COLO668 (cell line): ENCODE data around the gene TSEN2.
A peak's percentile ranks its signal among the peaks of the same experiment; 100 is the strongest.

Experiments
- DNase-seq: peaks from one replicate; lab custom pipeline; 2025; ENCODE audit not compliant: unreplicated experiment; lab: John Stamatoyannopoulos, UW

The TSEN2 gene

GRCh38 chr3:12545473-12545791, 61.2 kb downstream of the TSEN2 start, which contains the start of gene MKRN2OS:
MKRN2OS (minus strand) TSS chr3:12545499; CDS start chr3:12545464, 35 bp downstream.
- peak; percentile 60 for DNase-seq

- no peak for DNase-seq
Measured at GRCh38 chr3:12549971-12550760, 65.9 kb downstream of the TSEN2 start.

GRCh38 chr3:12553921-12554391, 69.7 kb downstream of the TSEN2 start:
- DNase-seq: peak; percentile 28

- DNase-seq: no peak
Measured at GRCh38 chr3:12556314-12556689, 72.0 kb downstream of the TSEN2 start.

- peak; percentile 86 for DNase-seq
Measured at GRCh38 chr3:12556690-12557472, 72.6 kb downstream of the TSEN2 start, which contains the start of gene MKRN2. MKRN2 (plus strand) TSS chr3:12557087; CDS start chr3:12557151, 64 bp downstream.

GRCh38 chr3:12557473-12558100, 73.3 kb downstream of the TSEN2 start:
- no peak for DNase-seq

GRCh38 chr3:12558706-12559105, 74.4 kb downstream of the TSEN2 start:
- no peak for DNase-seq

GRCh38 chr3:12559520-12559919, 75.2 kb downstream of the TSEN2 start:
- DNase-seq: no peak

GRCh38 chr3:12560505-12561190, 76.4 kb downstream of the TSEN2 start:
- DNase-seq: no peak

- DNase-seq: no peak
Measured at GRCh38 chr3:12561397-12561796, 77.1 kb downstream of the TSEN2 start.

- DNase-seq: no peak
Measured at GRCh38 chr3:12562451-12562850, 78.2 kb downstream of the TSEN2 start.

- DNase-seq: no peak
Measured at GRCh38 chr3:12566976-12567375, 82.7 kb downstream of the TSEN2 start.

- no peak for DNase-seq
Measured at GRCh38 chr3:12568747-12569146, 84.5 kb downstream of the TSEN2 start.

- no peak for DNase-seq
Measured at GRCh38 chr3:12569836-12570235, 85.6 kb downstream of the TSEN2 start.

- DNase-seq: no peak
Measured at GRCh38 chr3:12571986-12572385, 87.7 kb downstream of the TSEN2 start.

GRCh38 chr3:12574131-12574530, 89.9 kb downstream of the TSEN2 start:
- DNase-seq: no peak

GRCh38 chr3:12574661-12575060, 90.4 kb downstream of the TSEN2 start:
- DNase-seq: no peak

GRCh38 chr3:12577379-12577778, 93.1 kb downstream of the TSEN2 start:
- DNase-seq: no peak

- DNase-seq: no peak
Measured at GRCh38 chr3:12578742-12579141, 94.5 kb downstream of the TSEN2 start.

- DNase-seq: no peak
Measured at GRCh38 chr3:12579456-12579855, 95.2 kb downstream of the TSEN2 start.

GRCh38 chr3:12579905-12580304, 95.6 kb downstream of the TSEN2 start:
- no peak for DNase-seq
